Iris pigment epithelial cell (primary cell): ENCODE data around the gene ORAI3.

Source experiments
- DNase-seq: peaks from one replicate; pipeline ENCODE4 v3.0.0-alpha.2; 2011; ENCODE audit warnings: low read depth

The ORAI3 gene

DNA sequence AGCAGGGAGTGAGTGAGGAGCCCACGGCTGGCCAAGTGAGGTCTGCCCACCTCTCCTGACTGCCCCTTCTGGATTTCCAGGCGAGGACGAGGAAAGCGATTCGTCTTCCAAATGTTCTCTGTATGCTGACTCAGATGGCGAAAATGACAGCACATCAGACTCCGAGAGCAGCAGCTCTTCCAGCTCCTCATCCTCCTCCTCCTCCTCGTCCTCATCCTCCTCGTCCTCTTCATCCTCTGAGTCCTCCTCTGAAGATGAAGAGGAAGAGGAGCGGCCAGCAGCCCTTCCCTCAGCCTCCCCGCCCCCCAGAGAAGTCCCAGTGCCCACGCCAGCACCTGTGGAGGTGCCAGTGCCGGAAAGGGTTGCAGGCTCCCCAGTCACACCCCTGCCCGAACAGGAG lies 22.4 kb downstream of the ORAI3 start:
- DNase-seq = no peak

- DNase-seq = peak; percentile 63
These were observed 24.0 kb downstream of the ORAI3 start for GRCh38 chr16:30972872-30973271.

- DNase-seq = no peak
These were observed 25.5 kb downstream of the ORAI3 start for GRCh38 chr16:30974348-30974747.

GRCh38 chr16:30976486-30976885 lies 27.6 kb downstream of the ORAI3 start:
- no peak for DNase-seq

DNA sequence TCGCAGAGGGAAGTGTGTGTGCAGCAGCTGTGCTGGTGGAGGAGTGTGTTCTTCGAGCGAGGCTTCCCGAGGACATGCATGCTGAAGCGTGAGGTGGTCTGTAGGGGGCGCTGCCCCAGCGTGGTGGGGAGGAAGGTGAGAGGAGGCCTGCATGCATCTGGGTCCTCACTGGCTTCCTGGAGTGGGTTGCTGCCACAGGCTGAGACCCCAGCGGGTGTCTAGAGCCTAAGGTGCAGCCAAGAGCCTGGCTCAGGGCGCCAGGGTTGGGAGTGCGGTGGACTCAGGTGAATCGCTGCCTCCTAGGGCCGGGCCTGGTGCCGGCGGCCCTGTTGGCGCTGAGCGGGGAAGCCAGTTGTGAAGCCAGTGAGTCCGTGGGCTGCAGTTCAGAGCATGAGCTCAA lies 28.6 kb downstream of the ORAI3 start:
- DNase-seq = no peak

- no peak for DNase-seq
These were observed 30.5 kb downstream of the ORAI3 start for GRCh38 chr16:30979170-30980022.

GRCh38 chr16:30980023-30980371 lies 31.1 kb downstream of the ORAI3 start:
- DNase-seq = no peak

DNA sequence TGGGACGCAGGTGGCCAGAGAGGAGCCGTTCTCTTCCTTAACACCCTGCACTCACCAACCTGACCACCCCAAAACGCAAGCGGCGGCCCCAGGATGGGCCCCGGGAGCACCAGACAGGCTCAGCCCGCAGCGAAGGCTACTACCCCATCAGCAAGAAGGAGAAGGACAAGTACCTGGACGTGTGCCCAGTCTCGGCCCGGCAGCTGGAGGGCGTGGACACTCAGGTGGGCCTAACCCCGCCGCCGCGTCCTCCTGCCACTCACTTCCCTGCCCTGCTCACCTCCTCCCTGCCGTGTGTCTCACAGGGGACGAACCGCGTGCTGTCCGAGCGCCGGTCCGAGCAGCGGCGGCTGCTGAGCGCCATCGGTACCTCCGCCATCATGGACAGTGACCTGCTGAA lies 31.6 kb downstream of the ORAI3 start:
- no peak for DNase-seq

- no peak for DNase-seq
These were observed 32.1 kb downstream of the ORAI3 start for GRCh38 chr16:30980959-30981358.

DNA sequence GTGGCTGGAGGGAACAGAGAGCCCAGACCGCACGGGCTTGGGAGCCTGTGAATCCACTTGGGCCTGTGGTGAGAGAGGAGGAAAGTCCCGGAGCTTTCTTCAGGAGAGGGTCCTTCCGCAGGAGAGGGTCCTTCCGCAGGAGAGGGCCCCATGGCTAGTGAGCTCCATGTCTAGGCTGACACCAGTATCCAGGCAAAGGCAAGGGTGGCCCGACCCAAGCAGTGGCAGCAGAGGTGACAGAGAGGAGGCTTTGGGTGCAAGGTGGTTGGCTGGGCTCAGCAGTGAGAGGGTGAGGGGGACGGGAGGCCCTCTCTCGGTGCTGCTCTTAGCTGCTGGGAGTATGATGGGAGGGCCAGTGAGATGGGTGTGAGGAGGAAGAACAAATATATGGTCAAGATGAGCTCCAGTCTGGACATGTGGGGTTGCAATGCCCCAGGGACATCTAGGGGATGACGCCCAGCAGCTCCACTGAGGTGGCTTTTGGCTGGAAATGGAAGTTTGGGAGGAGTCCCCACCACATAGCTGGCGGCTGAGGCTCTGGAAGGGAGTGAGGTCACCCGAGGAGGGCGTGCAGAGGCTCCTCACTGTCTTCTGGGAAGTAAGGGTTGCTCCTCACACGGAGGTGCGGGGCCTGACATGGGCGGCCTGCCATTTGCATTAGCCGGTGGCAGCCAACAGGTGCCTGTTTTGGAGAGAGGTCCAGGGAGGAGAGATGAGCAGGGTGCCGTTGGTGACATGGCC lies 33.9 kb downstream of the ORAI3 start:
- no peak for DNase-seq

DNA sequence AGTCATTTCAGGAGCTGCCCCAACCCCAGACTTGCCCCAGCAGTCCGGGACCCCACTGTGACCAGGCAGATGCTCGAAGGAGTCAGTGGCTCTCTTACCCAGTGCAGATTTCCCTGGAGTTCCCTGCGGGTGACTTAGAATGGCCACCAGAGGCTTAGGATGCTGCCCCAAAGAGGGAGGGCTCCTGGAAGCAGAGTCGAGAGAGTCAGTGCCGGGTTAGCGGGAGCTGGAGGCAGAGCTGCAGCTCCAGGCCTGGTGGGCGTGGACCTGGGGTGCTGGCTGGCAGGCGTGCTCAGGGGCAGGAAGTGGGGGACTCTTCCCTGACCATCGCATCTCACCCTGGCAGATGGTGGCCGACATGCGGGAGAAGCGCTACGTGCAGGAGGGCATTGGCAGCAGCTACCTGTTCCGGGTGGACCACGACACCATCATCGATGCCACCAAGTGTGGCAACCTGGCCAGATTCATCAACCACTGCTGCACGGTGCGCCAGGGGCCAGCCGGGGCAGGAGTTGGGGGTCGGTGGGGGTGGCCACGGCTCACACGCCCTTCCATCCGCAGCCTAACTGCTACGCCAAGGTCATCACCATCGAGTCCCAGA lies 34.5 kb downstream of the ORAI3 start:
- no peak for DNase-seq

DNA sequence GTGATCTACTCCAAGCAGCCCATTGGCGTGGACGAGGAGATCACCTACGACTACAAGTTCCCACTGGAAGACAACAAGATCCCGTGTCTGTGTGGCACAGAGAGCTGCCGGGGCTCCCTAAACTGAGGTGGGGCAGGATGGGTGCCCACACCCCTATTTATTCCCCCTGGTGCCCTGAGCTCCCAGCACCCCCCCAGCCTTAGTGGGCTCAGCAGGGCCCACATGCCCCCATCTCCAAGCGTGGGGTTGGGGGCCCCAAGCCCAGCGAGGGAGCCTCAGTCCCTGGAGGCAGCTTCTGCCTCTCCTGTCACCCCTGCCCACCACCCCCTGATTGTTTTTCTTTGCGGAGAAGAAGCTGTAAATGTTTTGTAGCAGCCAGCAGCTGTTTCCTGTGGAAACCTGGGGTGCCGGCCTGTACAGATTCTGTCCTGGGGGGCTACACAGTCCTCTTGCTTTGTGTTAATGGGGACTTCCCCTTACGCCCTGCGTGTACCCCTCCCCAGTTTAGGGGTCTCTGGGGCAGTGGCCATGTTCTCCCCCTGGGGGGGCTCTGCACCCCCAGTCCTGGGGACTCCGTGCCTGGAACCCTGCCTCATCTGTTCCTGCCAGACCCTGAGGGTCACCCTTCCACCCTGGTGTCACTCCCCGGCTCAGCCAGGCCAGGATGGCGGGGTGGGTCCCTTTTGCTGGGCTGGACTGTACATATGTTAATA lies 35.2 kb downstream of the ORAI3 start:
- DNase-seq = no peak

DNA sequence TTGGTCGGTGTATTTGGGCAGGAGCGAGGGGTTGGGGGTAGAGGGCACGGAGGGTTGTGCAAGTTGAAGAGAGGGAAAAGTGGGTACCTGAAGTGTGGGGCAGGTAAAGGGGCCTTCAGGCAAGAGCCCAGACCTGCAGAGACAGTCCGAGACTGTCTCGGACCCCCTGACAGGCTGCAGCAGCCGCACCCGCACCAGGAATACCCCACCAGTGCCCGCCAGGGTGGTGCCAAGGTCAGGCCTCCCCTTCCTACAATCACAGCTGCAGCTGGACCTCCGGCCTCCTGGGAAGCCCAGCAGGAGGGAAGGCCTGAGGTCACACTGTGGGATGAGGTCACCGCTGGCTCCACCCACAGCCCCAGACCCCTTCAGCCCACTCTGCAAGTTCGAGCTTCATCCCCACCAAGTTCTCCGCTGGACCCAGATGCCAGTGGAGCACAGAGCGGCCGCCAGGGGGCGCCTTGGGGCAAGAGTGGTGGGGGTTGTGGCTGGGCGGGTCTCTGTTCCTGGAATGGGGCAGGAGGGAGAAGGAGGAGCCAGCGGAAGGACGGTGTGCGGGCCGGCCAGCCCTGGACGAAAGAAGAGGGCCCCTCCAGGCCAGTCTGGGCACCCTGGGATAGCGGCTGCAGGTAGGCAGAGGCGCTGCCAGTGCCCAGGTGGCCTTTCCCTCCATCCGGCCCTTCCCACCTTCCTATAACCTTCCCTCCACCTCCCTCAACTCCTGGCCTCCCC lies 36.0 kb downstream of the ORAI3 start, which contains the start of gene HSD3B7:
TSS of gene HSD3B7 (plus strand) at position 539 of the 732 bp plus-strand sequence. CDS start 452 bp downstream, outside the sequence.
- DNase-seq = peak; percentile 71

- DNase-seq = no peak
These were observed 36.7 kb downstream of the ORAI3 start for GRCh38 chr16:30985401-30986128.

DNA sequence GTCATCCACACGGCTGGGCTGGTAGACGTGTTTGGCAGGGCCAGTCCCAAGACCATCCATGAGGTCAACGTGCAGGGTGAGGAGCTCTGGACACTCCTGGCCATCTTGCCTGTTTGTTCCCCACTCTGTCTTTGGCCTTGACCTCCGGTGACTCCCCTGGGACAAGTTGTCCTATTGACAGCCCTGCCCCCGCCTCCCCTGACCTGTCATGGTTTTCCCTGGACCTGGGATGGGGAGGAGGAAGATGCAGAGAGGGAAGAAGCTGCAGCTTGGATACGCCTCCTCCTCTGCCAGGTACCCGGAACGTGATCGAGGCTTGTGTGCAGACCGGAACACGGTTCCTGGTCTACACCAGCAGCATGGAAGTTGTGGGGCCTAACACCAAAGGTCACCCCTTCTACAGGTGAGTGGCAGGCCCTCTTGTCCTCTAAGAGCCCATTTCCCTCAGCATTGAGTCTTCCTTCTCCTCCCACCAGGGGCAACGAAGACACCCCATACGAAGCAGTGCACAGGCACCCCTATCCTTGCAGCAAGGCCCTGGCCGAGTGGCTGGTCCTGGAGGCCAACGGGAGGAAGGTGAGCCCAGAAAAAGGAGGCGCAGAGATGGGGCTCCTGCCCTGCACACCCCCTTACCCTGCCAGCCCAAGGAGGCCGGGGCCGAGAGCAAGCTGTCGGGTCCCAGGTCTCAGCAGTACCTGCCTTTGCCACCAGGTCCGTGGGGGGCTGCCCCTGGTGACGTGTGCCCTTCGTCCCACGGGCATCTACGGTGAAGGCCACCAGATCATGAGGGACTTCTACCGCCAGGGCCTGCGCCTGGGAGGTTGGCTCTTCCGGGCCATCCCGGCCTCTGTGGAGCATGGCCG lies 37.5 kb downstream of the ORAI3 start:
- DNase-seq = no peak

DNA sequence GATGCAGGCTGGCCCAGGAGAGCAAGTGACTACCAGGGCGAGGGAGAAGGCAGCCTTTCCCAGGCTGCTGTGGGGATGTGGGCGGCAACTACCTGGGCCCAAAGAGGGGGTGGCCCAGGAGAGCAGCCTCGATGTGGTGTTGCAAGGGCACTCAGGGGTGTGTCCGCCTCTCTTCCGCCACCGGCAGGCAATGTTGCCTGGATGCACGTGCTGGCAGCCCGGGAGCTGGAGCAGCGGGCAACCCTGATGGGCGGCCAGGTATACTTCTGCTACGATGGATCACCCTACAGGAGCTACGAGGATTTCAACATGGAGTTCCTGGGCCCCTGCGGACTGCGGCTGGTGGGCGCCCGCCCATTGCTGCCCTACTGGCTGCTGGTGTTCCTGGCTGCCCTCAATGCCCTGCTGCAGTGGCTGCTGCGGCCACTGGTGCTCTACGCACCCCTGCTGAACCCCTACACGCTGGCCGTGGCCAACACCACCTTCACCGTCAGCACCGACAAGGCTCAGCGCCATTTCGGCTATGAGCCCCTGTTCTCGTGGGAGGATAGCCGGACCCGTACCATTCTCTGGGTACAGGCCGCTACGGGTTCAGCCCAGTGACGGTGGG lies 38.8 kb downstream of the ORAI3 start:
- DNase-seq = no peak

GRCh38 chr16:30989469-30990047 lies 40.7 kb downstream of the ORAI3 start:
- DNase-seq = no peak

GRCh38 chr16:30990105-30990504 lies 41.2 kb downstream of the ORAI3 start:
- no peak for DNase-seq

GRCh38 chr16:30991052-30991451 lies 42.2 kb downstream of the ORAI3 start:
- no peak for DNase-seq
